WTC11 (cell line): ENCODE measurements around the gene CHL1. TPM values are rescaled to one million over a fixed set of nuclear protein-coding genes. Genes with fewer than 3 reads are reported as not detected.

Experiments
- ATAC-seq: fragments of 200-7000 bp; cut with Tn5 transposase; 2 replicates; pipeline ENCODE4 v1.10.0; 2021; ENCODE audit warnings: mild to moderate bottlenecking, moderate library complexity
- CTCF ChIA-PET: fragments of 300-600 bp; sonication (Branson Sonifier 250); formaldehyde crosslinking; loops from one replicate; lab custom pipeline; 2021; ENCODE audit warnings: antibody characterized with exemption; lab: Charles Lee
- POLR2A ChIA-PET: fragments of 350-600 bp; sonication (Branson Sonifier 250); formaldehyde crosslinking; loops from one replicate; lab custom pipeline; 2021; ENCODE audit warnings: antibody characterized with exemption; lab: Charles Lee
- DNase-seq: peaks from one replicate; pipeline ENCODE4 v3.0.0; 2021; ENCODE audit warnings: low spot score
- H3K27ac Mint-ChIP-seq: 2 replicates; pipeline ENCODE4 v1.8.0; 2021; ENCODE audit warnings: mixed read lengths
- H3K27me3 Mint-ChIP-seq: 2 replicates; pipeline ENCODE4 v1.8.0; 2021; ENCODE audit warnings: low read depth, mild to moderate bottlenecking, moderate library complexity, mixed read lengths
- H3K36me3 Mint-ChIP-seq: 2 replicates; pipeline ENCODE4 v1.8.0; 2021; ENCODE audit warnings: mixed read lengths
- H3K4me1 Mint-ChIP-seq: 2 replicates; pipeline ENCODE4 v1.8.0; 2022; ENCODE audit warnings: mixed read lengths
- H3K4me3 Mint-ChIP-seq: 2 replicates; pipeline ENCODE4 v1.8.0; 2021; ENCODE audit warnings: mild to moderate bottlenecking, moderate library complexity, mixed read lengths
- H3K9me3 Mint-ChIP-seq: 2 replicates; pipeline ENCODE4 v1.8.0; 2021; ENCODE audit warnings: mixed read lengths
- ATF1 ChIP-seq: sonication (generic); formaldehyde crosslinking; IDR thresholded peaks from 2 replicates; pipeline ENCODE4 v1.8.1; 2023; ENCODE audit warnings: mild to moderate bottlenecking, moderate library complexity, missing genetic modification reagents
- EMX1 ChIP-seq: fragments of 250-450 bp; sonication (Bioruptor Pico); IDR thresholded peaks from 2 replicates; pipeline ENCODE4 v1.8.0; 2021; ENCODE audit warnings: mild to moderate bottlenecking
- ETV6 ChIP-seq: sonication (generic); formaldehyde crosslinking; IDR thresholded peaks from 2 replicates; pipeline ENCODE4 v1.8.1; 2022; ENCODE audit warnings: mild to moderate bottlenecking, missing genetic modification reagents
- FOXJ3 ChIP-seq: sonication (generic); formaldehyde crosslinking; IDR thresholded peaks from 2 replicates; pipeline ENCODE4 v1.9.0; 2021; ENCODE audit warnings: missing genetic modification reagents, mild to moderate bottlenecking, borderline replicate concordance
- FOXP1 ChIP-seq: sonication (generic); formaldehyde crosslinking; IDR thresholded peaks from 2 replicates; pipeline ENCODE4 v1.8.0; 2022; ENCODE audit warnings: missing genetic modification reagents, mild to moderate bottlenecking, moderate library complexity, borderline replicate concordance
- GTF2I ChIP-seq: fragments of 250-450 bp; sonication (Bioruptor Pico); conservative IDR thresholded peaks from 2 replicates; pipeline ENCODE4 v1.4.0; 2021; ENCODE audit warnings: mild to moderate bottlenecking
- KAT7 ChIP-seq: sonication (generic); formaldehyde crosslinking; IDR thresholded peaks from 2 replicates; pipeline ENCODE4 v1.8.1; 2023; ENCODE audit warnings: missing genetic modification reagents, mild to moderate bottlenecking, borderline replicate concordance
- NFYB ChIP-seq: sonication (generic); formaldehyde crosslinking; conservative IDR thresholded peaks from 2 replicates; pipeline ENCODE4 v1.8.0; 2022; ENCODE audit warnings: low read depth, missing genetic modification reagents
- NR1H2 ChIP-seq: sonication (generic); formaldehyde crosslinking; IDR thresholded peaks from 2 replicates; pipeline ENCODE4 v1.9.0; 2021; ENCODE audit warnings: mild to moderate bottlenecking, moderate library complexity, missing genetic modification reagents
- TEAD1 ChIP-seq: sonication (generic); formaldehyde crosslinking; IDR thresholded peaks from 2 replicates; pipeline ENCODE4 v1.8.0; 2022; ENCODE audit warnings: mild to moderate bottlenecking, missing genetic modification reagents
- TEAD4 ChIP-seq: sonication (generic); formaldehyde crosslinking; IDR thresholded peaks from 2 replicates; pipeline ENCODE4 v1.8.0; 2022; ENCODE audit warnings: mild to moderate bottlenecking, missing genetic modification reagents
- ZNF219 ChIP-seq: sonication (generic); formaldehyde crosslinking; IDR thresholded peaks from 2 replicates; pipeline ENCODE4 v1.8.0; 2023; ENCODE audit warnings: missing genetic modification reagents, mild to moderate bottlenecking, borderline replicate concordance
- ZNF416 ChIP-seq: fragments of 250-450 bp; sonication (Bioruptor Pico); IDR thresholded peaks from 2 replicates; pipeline ENCODE4 v1.9.0; 2021; ENCODE audit warnings: mild to moderate bottlenecking, inconsistent platforms
- total RNA-seq: library from RNA; stranded (reverse); gene quantifications from 3 replicates; pipeline ENCODE4 v1.2.3, GENCODE V29; 2021
- TF ChIP-seq, protein P1 (sequence below): fragments of 250-450 bp; sonication (Bioruptor Pico); IDR thresholded peaks from 2 replicates; pipeline ENCODE4 v1.9.0; 2021; ENCODE audit warnings: mild to moderate bottlenecking
- TF ChIP-seq, protein P2 (sequence below): sonication (generic); formaldehyde crosslinking; IDR thresholded peaks from 2 replicates; pipeline ENCODE4 v1.8.1; 2022; ENCODE audit warnings: missing genetic modification reagents, borderline replicate concordance
- TF ChIP-seq, protein P3 (sequence below): sonication (generic); formaldehyde crosslinking; IDR thresholded peaks from 2 replicates; pipeline ENCODE4 v1.8.1; 2023; ENCODE audit warnings: mild to moderate bottlenecking, missing genetic modification reagents, moderate library complexity
- TF ChIP-seq, protein P4 (sequence below): sonication (generic); formaldehyde crosslinking; IDR thresholded peaks from 2 replicates; pipeline ENCODE4 v1.8.0; 2022; ENCODE audit warnings: missing genetic modification reagents
- TF ChIP-seq, protein P5 (sequence below): sonication (generic); formaldehyde crosslinking; IDR thresholded peaks from 2 replicates; pipeline ENCODE4 v1.8.0; 2023; ENCODE audit warnings: missing genetic modification reagents, mild to moderate bottlenecking, borderline replicate concordance
- TF ChIP-seq, protein P6 (sequence below): sonication (generic); formaldehyde crosslinking; IDR thresholded peaks from 2 replicates; pipeline ENCODE4 v1.8.1; 2023; ENCODE audit warnings: mild to moderate bottlenecking, missing genetic modification reagents, moderate library complexity
- TF ChIP-seq, protein P7 (sequence below): sonication (generic); formaldehyde crosslinking; IDR thresholded peaks from 2 replicates; pipeline ENCODE4 v1.8.1; 2022; ENCODE audit warnings: mild to moderate bottlenecking, moderate library complexity, missing genetic modification reagents

The CHL1 gene
- total RNA-seq, 1 experiment from 2014 or later: not detected

DNA sequence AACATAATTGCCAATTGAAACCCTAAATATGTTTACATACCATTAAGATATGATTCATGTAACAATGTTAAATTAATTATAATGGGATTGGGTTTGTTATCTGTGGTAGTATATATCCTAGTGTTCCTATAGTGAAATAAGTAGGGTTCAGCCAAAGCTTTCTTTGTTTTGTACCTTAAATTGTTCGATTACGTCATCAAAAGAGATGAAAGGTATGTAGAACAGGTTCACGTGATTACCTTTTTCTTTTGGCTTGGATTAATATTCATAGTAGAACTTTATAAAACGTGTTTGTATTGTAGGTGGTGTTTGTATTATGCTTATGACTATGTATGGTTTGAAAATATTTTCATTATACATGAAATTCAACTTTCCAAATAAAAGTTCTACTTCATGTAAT lies 212.4 kb downstream of the CHL1 start (continued):
- TF ChIP-seq, protein P1, sequence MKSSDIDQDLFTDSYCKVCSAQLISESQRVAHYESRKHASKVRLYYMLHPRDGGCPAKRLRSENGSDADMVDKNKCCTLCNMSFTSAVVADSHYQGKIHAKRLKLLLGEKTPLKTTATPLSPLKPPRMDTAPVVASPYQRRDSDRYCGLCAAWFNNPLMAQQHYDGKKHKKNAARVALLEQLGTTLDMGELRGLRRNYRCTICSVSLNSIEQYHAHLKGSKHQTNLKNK (CRISPR knock-in tag): no peak
- TF ChIP-seq FOXP1 (no peak), FOXJ3 (CRISPR knock-in tag) (no peak)

DNA sequence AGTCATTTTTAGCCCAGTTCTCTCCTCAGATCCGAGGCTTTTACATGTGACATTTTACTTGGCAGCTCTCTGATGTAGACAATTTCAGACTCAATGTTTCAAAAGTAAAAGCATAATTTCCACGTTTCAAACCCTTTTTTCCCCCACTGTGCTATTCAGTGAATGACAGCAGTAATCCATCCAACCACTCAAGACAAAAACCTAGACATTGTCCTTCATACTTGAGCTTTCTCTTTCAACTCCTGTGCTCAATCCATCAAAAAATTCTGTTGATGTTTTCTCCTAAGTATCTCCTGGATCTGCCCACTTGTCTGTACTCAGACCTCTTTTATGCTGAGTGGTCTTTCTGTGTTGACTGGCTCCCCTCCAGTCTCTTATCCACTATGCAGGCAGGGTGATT lies 214.7 kb downstream of the CHL1 start:
- TF ChIP-seq ATF1 (CRISPR knock-in tag): no peak
- no peak for TF ChIP-seq ETV6 (CRISPR knock-in tag)
- TF ChIP-seq ZNF416 (CRISPR knock-in tag): no peak
- TF ChIP-seq, protein P2, sequence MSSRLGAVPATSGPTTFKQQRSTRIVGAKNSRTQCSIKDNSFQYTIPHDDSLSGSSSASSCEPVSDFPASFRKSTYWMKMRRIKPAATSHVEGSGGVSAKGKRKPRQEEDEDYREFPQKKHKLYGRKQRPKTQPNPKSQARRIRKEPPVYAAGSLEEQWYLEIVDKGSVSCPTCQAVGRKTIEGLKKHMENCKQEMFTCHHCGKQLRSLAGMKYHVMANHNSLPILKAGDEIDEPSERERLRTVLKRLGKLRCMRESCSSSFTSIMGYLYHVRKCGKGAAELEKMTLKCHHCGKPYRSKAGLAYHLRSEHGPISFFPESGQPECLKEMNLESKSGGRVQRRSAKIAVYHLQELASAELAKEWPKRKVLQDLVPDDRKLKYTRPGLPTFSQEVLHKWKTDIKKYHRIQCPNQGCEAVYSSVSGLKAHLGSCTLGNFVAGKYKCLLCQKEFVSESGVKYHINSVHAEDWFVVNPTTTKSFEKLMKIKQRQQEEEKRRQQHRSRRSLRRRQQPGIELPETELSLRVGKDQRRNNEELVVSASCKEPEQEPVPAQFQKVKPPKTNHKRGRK (CRISPR knock-in tag): no peak
- TF ChIP-seq, protein P3, sequence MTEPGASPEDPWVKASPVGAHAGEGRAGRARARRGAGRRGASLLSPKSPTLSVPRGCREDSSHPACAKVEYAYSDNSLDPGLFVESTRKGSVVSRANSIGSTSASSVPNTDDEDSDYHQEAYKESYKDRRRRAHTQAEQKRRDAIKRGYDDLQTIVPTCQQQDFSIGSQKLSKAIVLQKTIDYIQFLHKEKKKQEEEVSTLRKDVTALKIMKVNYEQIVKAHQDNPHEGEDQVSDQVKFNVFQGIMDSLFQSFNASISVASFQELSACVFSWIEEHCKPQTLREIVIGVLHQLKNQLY (CRISPR knock-in tag): no peak
- TF ChIP-seq EMX1: no peak
- TF ChIP-seq NFYB: no peak
- TF ChIP-seq NR1H2 (CRISPR knock-in tag): no peak
- no peak for TF ChIP-seq GTF2I
- TF ChIP-seq, protein P1 (CRISPR knock-in tag): no peak
- no peak for TF ChIP-seq TEAD4
- TF ChIP-seq, protein P4, sequence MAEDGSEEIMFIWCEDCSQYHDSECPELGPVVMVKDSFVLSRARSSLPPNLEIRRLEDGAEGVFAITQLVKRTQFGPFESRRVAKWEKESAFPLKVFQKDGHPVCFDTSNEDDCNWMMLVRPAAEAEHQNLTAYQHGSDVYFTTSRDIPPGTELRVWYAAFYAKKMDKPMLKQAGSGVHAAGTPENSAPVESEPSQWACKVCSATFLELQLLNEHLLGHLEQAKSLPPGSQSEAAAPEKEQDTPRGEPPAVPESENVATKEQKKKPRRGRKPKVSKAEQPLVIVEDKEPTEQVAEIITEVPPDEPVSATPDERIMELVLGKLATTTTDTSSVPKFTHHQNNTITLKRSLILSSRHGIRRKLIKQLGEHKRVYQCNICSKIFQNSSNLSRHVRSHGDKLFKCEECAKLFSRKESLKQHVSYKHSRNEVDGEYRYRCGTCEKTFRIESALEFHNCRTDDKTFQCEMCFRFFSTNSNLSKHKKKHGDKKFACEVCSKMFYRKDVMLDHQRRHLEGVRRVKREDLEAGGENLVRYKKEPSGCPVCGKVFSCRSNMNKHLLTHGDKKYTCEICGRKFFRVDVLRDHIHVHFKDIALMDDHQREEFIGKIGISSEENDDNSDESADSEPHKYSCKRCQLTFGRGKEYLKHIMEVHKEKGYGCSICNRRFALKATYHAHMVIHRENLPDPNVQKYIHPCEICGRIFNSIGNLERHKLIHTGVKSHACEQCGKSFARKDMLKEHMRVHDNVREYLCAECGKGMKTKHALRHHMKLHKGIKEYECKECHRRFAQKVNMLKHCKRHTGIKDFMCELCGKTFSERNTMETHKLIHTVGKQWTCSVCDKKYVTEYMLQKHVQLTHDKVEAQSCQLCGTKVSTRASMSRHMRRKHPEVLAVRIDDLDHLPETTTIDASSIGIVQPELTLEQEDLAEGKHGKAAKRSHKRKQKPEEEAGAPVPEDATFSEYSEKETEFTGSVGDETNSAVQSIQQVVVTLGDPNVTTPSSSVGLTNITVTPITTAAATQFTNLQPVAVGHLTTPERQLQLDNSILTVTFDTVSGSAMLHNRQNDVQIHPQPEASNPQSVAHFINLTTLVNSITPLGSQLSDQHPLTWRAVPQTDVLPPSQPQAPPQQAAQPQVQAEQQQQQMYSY (CRISPR knock-in tag): no peak
- Mint-ChIP-seq H3K36me3 (peaks cover 56% of the 10 kb centered on the region), H3K4me3 (no peak overlapping the region), H3K9me3 (peaks cover 72% of the 10 kb centered on the region), H3K4me1 (no peaks in the 10 kb centered on the region), H3K27me3 (no peaks in the 10 kb centered on the region; the same call in 1 of the 2 replicates), H3K27ac (no peak overlapping the region)
- ATAC-seq (no peak), DNase-seq (no peak)
- POLR2A ChIA-PET: no interaction called here
- CTCF ChIA-PET: no interaction called here

DNA sequence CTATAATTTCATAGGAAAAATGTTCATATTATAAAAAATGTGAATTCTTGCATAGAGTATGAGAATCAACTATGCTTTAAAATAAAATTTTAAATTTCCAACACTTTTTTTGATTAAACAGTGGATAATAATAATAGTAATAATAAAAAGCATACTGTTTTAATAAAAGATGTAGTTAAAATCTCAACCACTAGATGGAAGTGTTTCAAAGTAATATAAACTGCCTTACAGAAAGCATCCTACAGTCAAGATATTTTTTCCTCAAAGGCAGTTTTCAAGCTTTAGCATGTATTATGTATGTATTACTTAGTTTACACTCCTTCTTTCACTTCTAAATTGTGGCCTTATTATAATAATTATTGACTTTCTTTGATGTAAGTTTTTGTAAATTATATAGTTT lies 217.5 kb downstream of the CHL1 start:
- CTCF ChIA-PET: no interaction called here
- no peak for DNase-seq
- no peak overlapping the region for H3K4me3 Mint-ChIP-seq

More for the DNA sequence above, 217.5 kb downstream of the CHL1 start:
- ATAC-seq: no peak
- POLR2A ChIA-PET: no interaction called here
- Mint-ChIP-seq H3K27me3 (no peaks in the 10 kb centered on the region; the same call in 1 of the 2 replicates), H3K36me3 (peaks cover 52% of the 10 kb centered on the region), H3K4me1 (no peaks in the 10 kb centered on the region), H3K27ac (no peak overlapping the region)
- TF ChIP-seq NR1H2 (CRISPR knock-in tag) (no peak), ZNF219 (CRISPR knock-in tag) (no peak), KAT7 (no peak), NFYB (no peak), TEAD1 (CRISPR knock-in tag) (no peak), TEAD4 (no peak)
- TF ChIP-seq, protein P5, sequence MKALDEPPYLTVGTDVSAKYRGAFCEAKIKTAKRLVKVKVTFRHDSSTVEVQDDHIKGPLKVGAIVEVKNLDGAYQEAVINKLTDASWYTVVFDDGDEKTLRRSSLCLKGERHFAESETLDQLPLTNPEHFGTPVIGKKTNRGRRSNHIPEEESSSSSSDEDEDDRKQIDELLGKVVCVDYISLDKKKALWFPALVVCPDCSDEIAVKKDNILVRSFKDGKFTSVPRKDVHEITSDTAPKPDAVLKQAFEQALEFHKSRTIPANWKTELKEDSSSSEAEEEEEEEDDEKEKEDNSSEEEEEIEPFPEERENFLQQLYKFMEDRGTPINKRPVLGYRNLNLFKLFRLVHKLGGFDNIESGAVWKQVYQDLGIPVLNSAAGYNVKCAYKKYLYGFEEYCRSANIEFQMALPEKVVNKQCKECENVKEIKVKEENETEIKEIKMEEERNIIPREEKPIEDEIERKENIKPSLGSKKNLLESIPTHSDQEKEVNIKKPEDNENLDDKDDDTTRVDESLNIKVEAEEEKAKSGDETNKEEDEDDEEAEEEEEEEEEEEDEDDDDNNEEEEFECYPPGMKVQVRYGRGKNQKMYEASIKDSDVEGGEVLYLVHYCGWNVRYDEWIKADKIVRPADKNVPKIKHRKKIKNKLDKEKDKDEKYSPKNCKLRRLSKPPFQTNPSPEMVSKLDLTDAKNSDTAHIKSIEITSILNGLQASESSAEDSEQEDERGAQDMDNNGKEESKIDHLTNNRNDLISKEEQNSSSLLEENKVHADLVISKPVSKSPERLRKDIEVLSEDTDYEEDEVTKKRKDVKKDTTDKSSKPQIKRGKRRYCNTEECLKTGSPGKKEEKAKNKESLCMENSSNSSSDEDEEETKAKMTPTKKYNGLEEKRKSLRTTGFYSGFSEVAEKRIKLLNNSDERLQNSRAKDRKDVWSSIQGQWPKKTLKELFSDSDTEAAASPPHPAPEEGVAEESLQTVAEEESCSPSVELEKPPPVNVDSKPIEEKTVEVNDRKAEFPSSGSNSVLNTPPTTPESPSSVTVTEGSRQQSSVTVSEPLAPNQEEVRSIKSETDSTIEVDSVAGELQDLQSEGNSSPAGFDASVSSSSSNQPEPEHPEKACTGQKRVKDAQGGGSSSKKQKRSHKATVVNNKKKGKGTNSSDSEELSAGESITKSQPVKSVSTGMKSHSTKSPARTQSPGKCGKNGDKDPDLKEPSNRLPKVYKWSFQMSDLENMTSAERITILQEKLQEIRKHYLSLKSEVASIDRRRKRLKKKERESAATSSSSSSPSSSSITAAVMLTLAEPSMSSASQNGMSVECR (CRISPR knock-in tag): no peak
- TF ChIP-seq, protein P6, sequence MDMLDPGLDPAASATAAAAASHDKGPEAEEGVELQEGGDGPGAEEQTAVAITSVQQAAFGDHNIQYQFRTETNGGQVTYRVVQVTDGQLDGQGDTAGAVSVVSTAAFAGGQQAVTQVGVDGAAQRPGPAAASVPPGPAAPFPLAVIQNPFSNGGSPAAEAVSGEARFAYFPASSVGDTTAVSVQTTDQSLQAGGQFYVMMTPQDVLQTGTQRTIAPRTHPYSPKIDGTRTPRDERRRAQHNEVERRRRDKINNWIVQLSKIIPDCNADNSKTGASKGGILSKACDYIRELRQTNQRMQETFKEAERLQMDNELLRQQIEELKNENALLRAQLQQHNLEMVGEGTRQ: no peak
- TF ChIP-seq, protein P7, sequence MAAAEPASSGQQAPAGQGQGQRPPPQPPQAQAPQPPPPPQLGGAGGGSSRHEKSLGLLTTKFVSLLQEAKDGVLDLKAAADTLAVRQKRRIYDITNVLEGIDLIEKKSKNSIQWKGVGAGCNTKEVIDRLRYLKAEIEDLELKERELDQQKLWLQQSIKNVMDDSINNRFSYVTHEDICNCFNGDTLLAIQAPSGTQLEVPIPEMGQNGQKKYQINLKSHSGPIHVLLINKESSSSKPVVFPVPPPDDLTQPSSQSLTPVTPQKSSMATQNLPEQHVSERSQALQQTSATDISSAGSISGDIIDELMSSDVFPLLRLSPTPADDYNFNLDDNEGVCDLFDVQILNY (CRISPR knock-in tag): no peak
- TF ChIP-seq, all 79 proteins: peak for 0
- H3K9me3 Mint-ChIP-seq: peaks cover 78% of the 10 kb centered on the region
